GM18907 (cell line): Measurements from ENCODE around the gene GPR34.

ENCODE experiments used
- ATAC-seq: cut with Tn5 transposase; IDR thresholded peaks from one replicate; pipeline ENCODE4 v1.9.1; 2021; ENCODE audit warnings: mild to moderate bottlenecking, moderate library complexity; ENCODE audit not compliant: unreplicated experiment

The GPR34 gene

DNA sequence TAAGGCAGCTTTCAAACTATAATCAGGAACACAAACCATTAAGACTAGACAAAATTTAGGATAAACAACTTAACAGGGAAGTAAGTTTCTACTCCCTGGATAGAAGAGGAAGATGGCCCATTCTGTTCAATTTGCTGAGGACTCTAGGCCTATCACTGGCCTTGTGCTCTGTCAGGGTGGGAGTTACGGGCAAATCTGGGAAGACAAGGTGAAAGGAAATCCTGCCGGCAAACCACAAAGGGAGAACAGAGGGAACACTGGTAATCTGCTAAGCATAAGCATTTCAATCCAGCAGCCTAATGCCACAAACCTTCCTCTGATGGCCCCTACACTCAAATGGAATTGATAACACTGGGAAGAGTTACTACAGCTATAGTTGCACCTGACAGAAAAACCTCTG lies 43.5 kb downstream of the GPR34 start:
- ATAC-seq: no peak

DNA sequence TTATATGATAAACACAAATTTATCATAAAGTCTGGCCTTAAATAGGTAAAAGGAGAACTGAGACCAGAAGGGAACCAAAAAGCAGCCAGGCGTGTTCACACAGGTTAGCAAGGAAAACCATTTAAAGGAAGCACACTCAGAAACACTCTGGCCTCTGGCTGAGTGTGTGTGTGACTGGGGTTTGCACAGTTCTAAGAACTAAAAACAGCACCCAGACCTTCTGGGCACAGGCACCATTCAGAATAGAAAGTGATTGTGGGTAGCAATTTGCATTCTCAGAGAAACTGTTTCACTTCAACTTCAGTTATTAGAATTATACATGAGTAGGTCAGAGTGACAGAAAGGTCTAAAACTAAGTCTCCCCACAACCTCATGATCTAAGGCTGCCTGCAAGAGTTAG lies 45.2 kb downstream of the GPR34 start:
- peak; percentile 97 for ATAC-seq

DNA sequence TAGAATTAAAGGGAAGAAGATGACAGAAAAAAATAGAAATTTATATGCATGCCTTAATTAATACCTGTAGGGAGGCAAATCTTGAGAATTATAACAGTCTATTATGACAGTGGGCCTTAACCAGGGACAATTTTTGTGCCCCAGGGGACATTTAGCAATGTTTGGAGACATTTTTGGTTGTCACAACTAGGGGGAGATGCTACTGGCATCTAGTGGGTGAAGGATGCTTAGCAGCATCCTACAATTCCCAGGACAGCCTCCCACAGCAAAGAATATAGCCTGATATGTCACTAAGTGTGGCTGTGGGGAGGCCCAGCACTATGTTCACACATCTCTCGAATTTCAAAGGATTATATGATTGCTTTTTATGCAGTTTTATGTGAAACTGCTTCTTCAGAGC lies 45.8 kb downstream of the GPR34 start:
- no peak for ATAC-seq

DNA sequence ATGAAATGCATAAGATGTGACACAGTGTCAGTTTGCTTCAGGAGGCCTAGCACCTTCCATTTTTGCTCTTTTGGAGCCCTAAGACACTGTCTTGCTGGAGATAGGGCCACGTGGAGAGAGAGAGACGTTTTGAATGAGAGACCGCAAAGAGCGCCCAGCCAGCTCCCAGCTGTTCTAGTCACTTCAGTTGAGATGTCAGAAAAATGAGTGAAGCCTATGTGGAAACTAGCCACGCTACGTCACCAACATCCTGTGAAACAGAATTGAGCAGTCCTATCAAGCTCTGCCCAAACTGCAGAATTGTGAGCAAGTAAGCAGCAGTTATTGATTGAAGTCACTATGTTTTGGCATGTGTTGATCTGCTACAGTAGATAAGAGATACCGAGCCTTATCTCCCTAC lies 48.3 kb downstream of the GPR34 start:
- no peak for ATAC-seq

DNA sequence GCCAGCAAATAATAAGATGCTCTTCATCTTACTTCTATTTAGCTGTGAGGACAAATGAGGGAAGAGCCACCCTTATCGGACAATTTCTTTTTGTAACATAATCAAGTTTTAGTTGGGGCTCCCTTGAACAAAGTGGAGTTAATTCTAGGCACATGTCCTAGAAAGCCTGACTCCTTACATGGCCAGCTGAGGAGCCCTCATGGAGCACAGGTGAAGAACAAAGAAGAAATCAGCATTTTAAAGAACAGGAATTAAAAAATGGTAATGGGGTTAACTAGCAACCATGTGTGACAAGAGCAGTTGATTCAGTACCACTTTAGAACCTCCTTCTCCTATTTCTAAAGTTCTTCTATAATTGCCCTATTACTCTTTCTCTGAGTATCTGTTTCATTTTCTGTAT lies 51.1 kb downstream of the GPR34 start:
- ATAC-seq: no peak
